Measurements from ENCODE around the gene NEDD9. TPM values are rescaled to one million over a fixed set of nuclear protein-coding genes. Genes with fewer than 3 reads are reported as not detected.
A peak's percentile ranks its signal among the peaks of the same experiment; 100 is the strongest.

Gene NEDD9
- total RNA-seq, 4 donors from 2014 or later: 34.6 to 82.7 (median 72.3) TPM

- Histone ChIP-seq H3K36me3 (no peaks in the 10 kb centered on the region), H3K4me1 (peaks cover 27 to 80% (median 37%) of the 10 kb centered on the region in 4 donors), H3K27ac (peak overlapping the region; percentile 39 to 90 (median 67)), H3K4me3 (no peak overlapping the region), H3K9me3 (no peaks in the 10 kb centered on the region), H3K27me3 (no peaks in the 10 kb centered on the region)
- TF ChIP-seq, protein P1, sequence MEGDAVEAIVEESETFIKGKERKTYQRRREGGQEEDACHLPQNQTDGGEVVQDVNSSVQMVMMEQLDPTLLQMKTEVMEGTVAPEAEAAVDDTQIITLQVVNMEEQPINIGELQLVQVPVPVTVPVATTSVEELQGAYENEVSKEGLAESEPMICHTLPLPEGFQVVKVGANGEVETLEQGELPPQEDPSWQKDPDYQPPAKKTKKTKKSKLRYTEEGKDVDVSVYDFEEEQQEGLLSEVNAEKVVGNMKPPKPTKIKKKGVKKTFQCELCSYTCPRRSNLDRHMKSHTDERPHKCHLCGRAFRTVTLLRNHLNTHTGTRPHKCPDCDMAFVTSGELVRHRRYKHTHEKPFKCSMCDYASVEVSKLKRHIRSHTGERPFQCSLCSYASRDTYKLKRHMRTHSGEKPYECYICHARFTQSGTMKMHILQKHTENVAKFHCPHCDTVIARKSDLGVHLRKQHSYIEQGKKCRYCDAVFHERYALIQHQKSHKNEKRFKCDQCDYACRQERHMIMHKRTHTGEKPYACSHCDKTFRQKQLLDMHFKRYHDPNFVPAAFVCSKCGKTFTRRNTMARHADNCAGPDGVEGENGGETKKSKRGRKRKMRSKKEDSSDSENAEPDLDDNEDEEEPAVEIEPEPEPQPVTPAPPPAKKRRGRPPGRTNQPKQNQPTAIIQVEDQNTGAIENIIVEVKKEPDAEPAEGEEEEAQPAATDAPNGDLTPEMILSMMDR (IDR thresholded peaks at IDR 0.05): no peak
- TF ChIP-seq POLR2A (IDR thresholded peaks at IDR 0.05) (no peak), POLR2AphosphoS5 (IDR thresholded peaks at IDR 0.05) (no peak), EP300 (IDR thresholded peaks at IDR 0.05; ENCODE audit: low read depth) (no peak)
- WGBS, 2 donors (ENCODE audit: low coverage in 1 of 2): 60 to 69% methylated on average over 2 to 5 of the region's 5 CpGs
- no peak for DNase-seq
- in situ Hi-C loops (cut with MboI; ENCODE audit: low pct_ligation_motif_present in 1 of 4, low pct_unique_long_range_greater_than_20kb in 1 of 4, low sequenced_read_pairs in 3 of 4): no loop called here
- intact Hi-C loops (cut with DNase I; ENCODE audit: low total_unique reads): no loop called here
These were observed 9.8 kb downstream of the NEDD9 start for GRCh38 chr6:11222385-11223277.

GRCh38 chr6:11221623-11222384 lies 10.7 kb downstream of the NEDD9 start:
- intact Hi-C loops (cut with DNase I; ENCODE audit: low total_unique reads): no loop called here
- no peak for DNase-seq
- Histone ChIP-seq H3K27ac (peak overlapping the region; percentile 39 to 90 (median 67)), H3K27me3 (no peaks in the 10 kb centered on the region), H3K4me1 (peaks cover 33 to 89% (median 45%) of the 10 kb centered on the region in 4 donors), H3K9me3 (no peaks in the 10 kb centered on the region), H3K36me3 (no peaks in the 10 kb centered on the region), H3K4me3 (no peak overlapping the region)
- WGBS, 2 donors (ENCODE audit: low coverage in 1 of 2): 74 to 80% methylated on average over 1 to 3 of the region's 3 CpGs
- TF ChIP-seq EP300 (IDR thresholded peaks at IDR 0.05; ENCODE audit: low read depth): no peak
- no peak for TF ChIP-seq POLR2A (IDR thresholded peaks at IDR 0.05)
- TF ChIP-seq, protein P1 (IDR thresholded peaks at IDR 0.05): no peak
- no peak for TF ChIP-seq POLR2AphosphoS5 (IDR thresholded peaks at IDR 0.05)
- in situ Hi-C loops (cut with MboI; ENCODE audit: low pct_ligation_motif_present in 1 of 4, low pct_unique_long_range_greater_than_20kb in 1 of 4, low sequenced_read_pairs in 3 of 4): no loop called here

GRCh38 chr6:11219400-11219834 lies 13.1 kb downstream of the NEDD9 start:
- no peak for DNase-seq
- in situ Hi-C loops (cut with MboI; ENCODE audit: low pct_ligation_motif_present in 1 of 4, low pct_unique_long_range_greater_than_20kb in 1 of 4, low sequenced_read_pairs in 3 of 4): no loop called here
- 69 to 83% methylated on average over 1 to 4 of the region's 4 CpGs for WGBS, 2 donors (ENCODE audit: low coverage in 1 of 2)
- H3K9me3 ChIP-seq: no peaks in the 10 kb centered on the region
- H3K27me3 ChIP-seq: no peaks in the 10 kb centered on the region
- TF ChIP-seq POLR2AphosphoS5 (IDR thresholded peaks at IDR 0.05) (peak in 1 of 3 donors; percentile 3), EP300 (IDR thresholded peaks at IDR 0.05; ENCODE audit: low read depth) (no peak)
- peaks cover 40 to 98% (median 63%) of the 10 kb centered on the region in 4 donors for H3K4me1 ChIP-seq
- no peaks in the 10 kb centered on the region for H3K36me3 ChIP-seq
- H3K4me3 ChIP-seq: no peak overlapping the region
- H3K27ac ChIP-seq: peak overlapping the region; percentile 83 to 90 (median 84)
- intact Hi-C loops (cut with DNase I; ENCODE audit: low total_unique reads): no loop called here

DNA sequence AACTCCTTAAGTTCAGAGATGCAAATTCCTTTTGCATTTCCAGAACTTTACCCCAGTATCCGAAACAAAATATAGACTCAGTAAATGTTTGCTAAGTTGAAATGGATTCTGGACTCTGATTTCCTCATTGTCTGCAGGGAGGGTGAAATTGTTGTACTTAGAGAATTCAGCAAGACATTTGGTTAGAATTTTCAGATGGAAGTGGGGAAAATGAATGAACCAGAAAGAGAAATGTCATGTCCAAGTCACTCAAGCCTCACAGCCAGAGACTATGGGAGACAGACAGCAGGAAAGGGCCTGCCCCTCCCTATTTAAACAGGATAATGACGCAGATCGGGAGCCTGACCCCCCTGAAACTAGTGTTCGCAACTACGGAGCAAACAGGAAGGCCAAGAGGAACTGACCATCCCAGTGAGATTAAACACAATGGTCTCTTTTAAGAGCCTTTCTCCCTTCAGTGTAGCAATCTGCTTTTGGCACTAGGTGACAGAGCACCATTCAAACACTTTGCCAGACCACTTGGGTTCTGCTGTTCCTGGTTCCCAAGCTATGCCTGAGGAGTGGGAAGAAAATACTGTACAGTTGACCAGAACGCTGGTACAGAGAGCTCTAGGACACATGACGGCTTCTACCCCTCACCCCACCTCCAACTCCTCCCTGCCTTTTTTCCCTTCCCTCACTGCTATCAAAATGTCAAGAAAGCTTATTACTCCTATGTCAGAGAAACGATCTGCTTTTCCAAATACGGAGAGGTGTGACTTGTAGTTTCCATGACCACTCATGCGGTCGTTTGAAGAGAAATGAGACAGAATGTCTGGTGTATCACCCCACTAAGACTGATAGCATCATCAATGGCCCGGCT lies 13.7 kb downstream of the NEDD9 start:
- DNase-seq: peak; percentile 67
- WGBS, 2 donors (ENCODE audit: low coverage in 1 of 2): 47 to 48% methylated on average over 5 to 12 of the region's 12 CpGs
- Histone ChIP-seq H3K9me3 (no peaks in the 10 kb centered on the region), H3K27ac (peak overlapping the region; percentile 83 to 90 (median 84)), H3K27me3 (no peaks in the 10 kb centered on the region), H3K36me3 (no peaks in the 10 kb centered on the region), H3K4me1 (peaks cover 36 to 98% (median 64%) of the 10 kb centered on the region in 4 donors), H3K4me3 (no peak overlapping the region)
- TF ChIP-seq, protein P1 (IDR thresholded peaks at IDR 0.05): no peak
- TF ChIP-seq EP300 (IDR thresholded peaks at IDR 0.05; ENCODE audit: low read depth) (no peak), POLR2AphosphoS5 (IDR thresholded peaks at IDR 0.05) (peak; percentile 29 to 64 (median 44)), POLR2A (IDR thresholded peaks at IDR 0.05) (peak; percentile 11)
- in situ Hi-C loops (cut with MboI; ENCODE audit: low pct_ligation_motif_present in 1 of 4, low pct_unique_long_range_greater_than_20kb in 1 of 4, low sequenced_read_pairs in 3 of 4) (no loop called here), intact Hi-C loops (cut with DNase I; ENCODE audit: low total_unique reads) (no loop called here)
